ENCODE measurements around the gene LDLRAD3.
A peak's percentile ranks its signal among the peaks of the same experiment; 100 is the strongest.

Gene LDLRAD3

DNA sequence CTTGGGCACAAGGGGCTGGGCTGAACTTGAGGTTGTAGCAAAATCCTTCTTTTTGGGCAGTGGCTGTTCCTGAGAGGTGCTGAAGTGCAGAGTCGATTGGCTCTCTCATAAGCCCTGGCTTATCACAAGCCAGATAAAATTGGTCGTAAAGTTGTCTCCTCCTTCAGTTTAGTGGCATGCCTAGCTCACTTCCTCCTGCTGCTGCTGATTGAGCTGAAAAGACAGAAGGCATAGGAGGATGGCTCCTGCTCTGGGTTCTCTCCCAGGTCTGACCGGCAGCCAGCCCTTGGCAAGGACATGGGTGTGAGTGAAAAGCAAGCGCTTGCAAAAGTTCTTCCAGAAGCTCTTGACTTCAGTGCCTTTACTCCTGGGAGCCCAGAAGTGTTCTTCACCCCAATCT, 83.9 kb downstream of the LDLRAD3 start:
- Histone ChIP-seq H3K36me3 (ENCODE audit: insufficient read depth, low read length) (no peaks in the 10 kb centered on the region), H3K4me3 (ENCODE audit: low read length) (no peak overlapping the region), H3K9ac (ENCODE audit: low read depth, low read length) (no peak overlapping the region), H3K9me3 (replicated peaks; ENCODE audit: low read length) (no peaks in the 10 kb centered on the region), H3K4me2 (ENCODE audit: low read length) (no peak overlapping the region), H3K4me1 (ENCODE audit: control insufficient read depth, insufficient read depth, low read length) (peaks cover 28% of the 10 kb centered on the region), H3K27me3 (ENCODE audit: control insufficient read depth, insufficient read depth, low read length) (no peaks in the 10 kb centered on the region)

DNA sequence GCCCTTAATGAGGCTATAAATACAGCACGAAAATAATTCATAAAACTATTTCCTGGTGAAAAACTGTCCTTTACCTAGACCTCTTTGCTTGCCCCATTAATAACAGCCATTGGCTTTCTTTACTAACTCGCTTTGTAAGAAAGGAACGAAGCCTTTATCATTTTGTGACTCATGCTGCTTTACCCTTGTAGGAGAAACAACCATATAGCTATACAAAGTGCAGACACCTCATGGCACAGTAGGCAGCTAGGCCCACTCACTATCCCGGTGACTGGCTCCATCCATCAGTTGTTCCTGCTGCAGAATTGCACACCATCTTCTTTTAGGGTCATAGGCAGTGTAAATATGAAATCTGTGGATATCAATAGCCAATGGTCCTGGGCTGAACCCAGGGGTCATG, 85.8 kb downstream of the LDLRAD3 start:
- Histone ChIP-seq H3K9me3 (replicated peaks; ENCODE audit: low read length) (no peaks in the 10 kb centered on the region), H3K36me3 (ENCODE audit: insufficient read depth, low read length) (no peaks in the 10 kb centered on the region), H3K4me3 (ENCODE audit: low read length) (no peak overlapping the region), H3K9ac (ENCODE audit: low read depth, low read length) (no peak overlapping the region), H3K27me3 (ENCODE audit: control insufficient read depth, insufficient read depth, low read length) (no peaks in the 10 kb centered on the region), H3K4me1 (ENCODE audit: control insufficient read depth, insufficient read depth, low read length) (peaks cover 30% of the 10 kb centered on the region), H3K4me2 (ENCODE audit: low read length) (no peak overlapping the region)

- no peaks in the 10 kb centered on the region for H3K9me3 ChIP-seq (replicated peaks; ENCODE audit: low read length)
- no peak overlapping the region for H3K9ac ChIP-seq (ENCODE audit: low read depth, low read length)
Observed at GRCh38 chr11:36030731-36031281, 86.9 kb downstream of the LDLRAD3 start.

DNA sequence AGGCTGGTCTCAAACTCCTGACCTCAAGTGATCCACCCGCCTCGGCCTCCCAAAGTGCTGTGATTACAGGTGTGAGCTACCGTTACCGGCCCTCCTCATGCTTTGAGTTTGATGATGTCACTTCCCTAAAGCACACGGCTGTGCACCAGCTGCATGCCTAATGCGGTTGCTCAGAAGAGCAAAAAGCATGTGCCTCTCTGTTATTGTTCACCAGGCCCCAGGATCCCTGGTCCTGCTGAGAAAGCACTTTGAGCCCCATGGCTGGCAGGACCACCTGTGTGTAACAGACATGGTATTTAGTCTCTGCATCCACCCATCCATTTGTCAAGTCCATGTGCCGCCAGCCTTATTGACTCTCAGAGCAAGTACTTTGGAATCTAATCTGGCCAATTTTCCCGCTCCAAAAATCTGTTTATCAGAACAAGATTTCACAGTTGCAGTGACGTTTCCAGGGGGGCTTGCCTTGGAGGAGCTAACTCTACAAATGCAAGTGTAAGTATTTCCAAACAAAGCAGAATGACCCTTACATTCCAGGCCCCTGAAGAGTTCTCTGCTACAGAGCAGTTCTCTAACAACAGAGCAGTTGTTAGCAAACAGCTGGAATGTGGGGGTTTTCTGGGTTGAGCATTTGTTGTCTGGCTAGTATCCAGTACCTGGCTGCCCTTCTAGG, 89.4 kb downstream of the LDLRAD3 start:
- H3K4me3 ChIP-seq (ENCODE audit: low read length) = no peak overlapping the region
- peaks cover 54% of the 10 kb centered on the region for H3K4me1 ChIP-seq (ENCODE audit: control insufficient read depth, insufficient read depth, low read length)

More at GRCh38 chr11:36030731-36031281, 86.9 kb downstream of the LDLRAD3 start:
- Histone ChIP-seq H3K27me3 (ENCODE audit: control insufficient read depth, insufficient read depth, low read length) (no peaks in the 10 kb centered on the region), H3K4me1 (ENCODE audit: control insufficient read depth, insufficient read depth, low read length) (peaks cover 41% of the 10 kb centered on the region), H3K36me3 (ENCODE audit: insufficient read depth, low read length) (peaks cover under 1% of the 10 kb centered on the region), H3K4me2 (ENCODE audit: low read length) (peak overlapping the region; percentile 5), H3K4me3 (ENCODE audit: low read length) (no peak overlapping the region)

GRCh38 chr11:36033936-36034335, 90.1 kb downstream of the LDLRAD3 start:
- no peaks in the 10 kb centered on the region for H3K27me3 ChIP-seq (ENCODE audit: control insufficient read depth, insufficient read depth, low read length)
- H3K4me2 ChIP-seq (ENCODE audit: low read length) = no peak overlapping the region
- H3K9ac ChIP-seq (ENCODE audit: low read depth, low read length) = no peak overlapping the region

More for the DNA sequence above, 89.4 kb downstream of the LDLRAD3 start:
- Histone ChIP-seq H3K4me2 (ENCODE audit: low read length) (no peak overlapping the region), H3K27me3 (ENCODE audit: control insufficient read depth, insufficient read depth, low read length) (no peaks in the 10 kb centered on the region), H3K9me3 (replicated peaks; ENCODE audit: low read length) (no peaks in the 10 kb centered on the region), H3K9ac (ENCODE audit: low read depth, low read length) (no peak overlapping the region), H3K36me3 (ENCODE audit: insufficient read depth, low read length) (peaks cover 5% of the 10 kb centered on the region)

GRCh38 chr11:36034551-36035331, 90.9 kb downstream of the LDLRAD3 start:
- H3K9ac ChIP-seq (ENCODE audit: low read depth, low read length) = peak overlapping the region; percentile 36
- no peaks in the 10 kb centered on the region for H3K9me3 ChIP-seq (replicated peaks; ENCODE audit: low read length)
- peak overlapping the region; percentile 56 for H3K4me2 ChIP-seq (ENCODE audit: low read length)
- peaks cover 5% of the 10 kb centered on the region for H3K36me3 ChIP-seq (ENCODE audit: insufficient read depth, low read length)
- no peak overlapping the region for H3K4me3 ChIP-seq (ENCODE audit: low read length)
- H3K27me3 ChIP-seq (ENCODE audit: control insufficient read depth, insufficient read depth, low read length) = no peaks in the 10 kb centered on the region
- peaks cover 54% of the 10 kb centered on the region for H3K4me1 ChIP-seq (ENCODE audit: control insufficient read depth, insufficient read depth, low read length)

More at GRCh38 chr11:36033936-36034335, 90.1 kb downstream of the LDLRAD3 start:
- peaks cover 54% of the 10 kb centered on the region for H3K4me1 ChIP-seq (ENCODE audit: control insufficient read depth, insufficient read depth, low read length)
- no peaks in the 10 kb centered on the region for H3K9me3 ChIP-seq (replicated peaks; ENCODE audit: low read length)
- H3K36me3 ChIP-seq (ENCODE audit: insufficient read depth, low read length) = peaks cover 5% of the 10 kb centered on the region
- H3K4me3 ChIP-seq (ENCODE audit: low read length) = no peak overlapping the region

GRCh38 chr11:36035454-36035853, 91.6 kb downstream of the LDLRAD3 start:
- Histone ChIP-seq H3K9ac (ENCODE audit: low read depth, low read length) (peak overlapping the region; percentile 36), H3K9me3 (replicated peaks; ENCODE audit: low read length) (no peaks in the 10 kb centered on the region), H3K4me2 (ENCODE audit: low read length) (peak overlapping the region; percentile 56), H3K27me3 (ENCODE audit: control insufficient read depth, insufficient read depth, low read length) (no peaks in the 10 kb centered on the region), H3K4me1 (ENCODE audit: control insufficient read depth, insufficient read depth, low read length) (peaks cover 48% of the 10 kb centered on the region), H3K36me3 (ENCODE audit: insufficient read depth, low read length) (peaks cover 5% of the 10 kb centered on the region), H3K4me3 (ENCODE audit: low read length) (no peak overlapping the region)

DNA sequence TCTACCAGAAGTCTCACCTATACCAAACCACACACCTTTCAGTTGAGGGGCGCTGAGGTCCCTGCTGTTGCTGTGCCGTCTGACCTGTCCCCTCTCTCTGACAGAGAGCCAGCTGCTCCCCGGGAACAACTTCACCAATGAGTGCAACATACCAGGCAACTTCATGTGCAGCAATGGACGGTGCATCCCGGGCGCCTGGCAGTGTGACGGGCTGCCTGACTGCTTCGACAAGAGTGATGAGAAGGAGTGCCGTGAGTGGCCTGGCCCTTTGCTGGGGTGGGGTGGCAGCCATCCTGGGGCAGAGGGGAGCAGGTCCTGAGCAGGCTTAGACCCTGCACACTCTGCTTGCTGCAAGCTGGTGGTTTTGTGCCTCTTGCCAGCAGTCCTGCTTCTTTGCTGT, 92.1 kb downstream of the LDLRAD3 start:
- Histone ChIP-seq H3K9me3 (replicated peaks; ENCODE audit: low read length) (no peaks in the 10 kb centered on the region), H3K36me3 (ENCODE audit: insufficient read depth, low read length) (peaks cover 5% of the 10 kb centered on the region), H3K4me1 (ENCODE audit: control insufficient read depth, insufficient read depth, low read length) (peaks cover 43% of the 10 kb centered on the region)

DNA sequence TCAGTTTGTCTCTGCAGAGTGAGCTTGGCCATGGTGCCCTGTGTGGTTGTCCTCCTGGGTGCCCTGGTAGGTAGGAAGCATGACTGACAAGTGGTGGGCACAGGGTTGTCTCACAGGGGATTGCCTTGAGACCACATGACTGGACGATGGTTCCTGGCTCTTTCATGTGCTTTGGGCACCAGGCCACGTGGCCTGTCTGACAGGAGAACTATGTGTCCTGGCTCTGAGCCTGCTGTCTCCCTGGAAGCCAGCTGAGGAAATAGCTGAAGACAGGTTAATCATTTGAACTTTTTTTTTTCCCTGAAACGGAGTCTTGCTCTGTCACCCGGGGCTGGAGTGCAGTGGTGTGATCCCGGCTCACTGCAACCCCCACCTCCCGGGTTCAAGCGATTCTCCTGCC, 93.2 kb downstream of the LDLRAD3 start:
- Histone ChIP-seq H3K4me1 (ENCODE audit: control insufficient read depth, insufficient read depth, low read length) (peaks cover 38% of the 10 kb centered on the region), H3K9me3 (replicated peaks; ENCODE audit: low read length) (no peaks in the 10 kb centered on the region), H3K36me3 (ENCODE audit: insufficient read depth, low read length) (peaks cover 5% of the 10 kb centered on the region), H3K4me2 (ENCODE audit: low read length) (peak overlapping the region; percentile 20), H3K9ac (ENCODE audit: low read depth, low read length) (no peak overlapping the region), H3K27me3 (ENCODE audit: control insufficient read depth, insufficient read depth, low read length) (no peaks in the 10 kb centered on the region), H3K4me3 (ENCODE audit: low read length) (no peak overlapping the region)

More for the DNA sequence above, 92.1 kb downstream of the LDLRAD3 start:
- Histone ChIP-seq H3K4me3 (ENCODE audit: low read length) (no peak overlapping the region), H3K9ac (ENCODE audit: low read depth, low read length) (no peak overlapping the region), H3K4me2 (ENCODE audit: low read length) (no peak overlapping the region), H3K27me3 (ENCODE audit: control insufficient read depth, insufficient read depth, low read length) (no peaks in the 10 kb centered on the region)

GRCh38 chr11:36038541-36038940, 94.7 kb downstream of the LDLRAD3 start:
- Histone ChIP-seq H3K36me3 (ENCODE audit: insufficient read depth, low read length) (peaks cover 10% of the 10 kb centered on the region), H3K4me3 (ENCODE audit: low read length) (no peak overlapping the region), H3K27me3 (ENCODE audit: control insufficient read depth, insufficient read depth, low read length) (no peaks in the 10 kb centered on the region), H3K4me2 (ENCODE audit: low read length) (no peak overlapping the region), H3K9ac (ENCODE audit: low read depth, low read length) (no peak overlapping the region), H3K9me3 (replicated peaks; ENCODE audit: low read length) (no peaks in the 10 kb centered on the region), H3K4me1 (ENCODE audit: control insufficient read depth, insufficient read depth, low read length) (peaks cover 33% of the 10 kb centered on the region)

DNA sequence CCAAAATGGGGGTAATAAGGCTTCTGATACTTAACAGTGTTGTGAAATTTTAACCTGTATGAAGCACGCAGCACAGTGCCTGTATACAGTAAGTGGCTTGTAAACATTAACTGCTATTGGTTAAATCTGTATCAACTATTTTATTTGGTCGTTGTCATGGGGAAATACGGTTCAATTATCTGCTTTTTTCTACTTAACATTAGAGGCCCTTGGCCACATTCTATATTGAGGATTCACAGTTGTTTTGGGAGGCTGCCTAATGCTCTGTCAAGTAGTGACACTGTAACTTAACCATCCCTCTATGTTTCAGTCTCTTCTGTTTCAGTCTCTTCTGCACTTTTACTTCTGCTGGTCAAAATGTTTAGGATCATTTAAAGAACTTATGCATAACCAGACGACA, 95.6 kb downstream of the LDLRAD3 start:
- Histone ChIP-seq H3K4me1 (ENCODE audit: control insufficient read depth, insufficient read depth, low read length) (peaks cover 26% of the 10 kb centered on the region), H3K9me3 (replicated peaks; ENCODE audit: low read length) (no peaks in the 10 kb centered on the region)

More for the DNA sequence above, 95.6 kb downstream of the LDLRAD3 start:
- Histone ChIP-seq H3K9ac (ENCODE audit: low read depth, low read length) (no peak overlapping the region), H3K27me3 (ENCODE audit: control insufficient read depth, insufficient read depth, low read length) (no peaks in the 10 kb centered on the region), H3K4me2 (ENCODE audit: low read length) (no peak overlapping the region), H3K4me3 (ENCODE audit: low read length) (no peak overlapping the region), H3K36me3 (ENCODE audit: insufficient read depth, low read length) (peaks cover 10% of the 10 kb centered on the region)
